ENCODE results near the gene STAG3. TPM values are rescaled to one million over a fixed set of nuclear protein-coding genes. Genes with fewer than 3 reads are reported as not detected.
A peak's percentile ranks its signal among the peaks of the same experiment; 100 is the strongest.
"Not testable (repeated sequence)": the region's sequence is repeated elsewhere in the genome, so short reads cannot be mapped to it uniquely, and the experiment has no call there.

STAG3 gene
- total and polyA plus RNA-seq, 2 donors (not counting 1 experiment from before 2014, with no cell fraction given): 24.8 to 33.4 TPM

- H4K20me1 ChIP-seq (ENCODE audit: control insufficient read depth, insufficient read depth, low read length, poor library complexity, severe bottlenecking): no peaks in the 10 kb centered on the region
- no peaks in the 10 kb centered on the region for H3K9me3 ChIP-seq (ENCODE audit: control extremely low read depth in 1 of 3, control insufficient read depth in 2 of 3, insufficient read depth in 1 of 3, low read length in 2 of 3)
- Mint-ChIP-seq H3K4me3 (peak overlapping the region; percentile 3), H3K9me3 (ENCODE audit: insufficient read depth) (no peaks in the 10 kb centered on the region), H3K4me1 (peaks cover 81% of the 10 kb centered on the region), H3K27me3 (no peaks in the 10 kb centered on the region), H3K27ac (peak overlapping the region; percentile 89)
- no peak overlapping the region for H3K9ac ChIP-seq (ENCODE audit: low read length)
- H3K79me2 ChIP-seq (ENCODE audit: control insufficient read depth, insufficient read depth, low read length): peaks cover 26% of the 10 kb centered on the region
- TF ChIP-seq EZH2 (IDR thresholded peaks at IDR 0.05; ENCODE audit: borderline replicate concordance, insufficient read depth, low read depth, low read length, poor library complexity, severe bottlenecking) (no peak), CTCF (IDR thresholded peaks at IDR 0.05) (no peak)
- ChIA-PET POLR2A (no interaction called here), CTCF (interaction anchor here (0.6 to 9.7 kb wide), 8 partner anchors 8 to 87 kb away, joined by 3 to 93 read pairs (median 6); no protein-coding TSS in a partner anchor)
- H3K36me3 ChIP-seq (replicated peaks in 1 of 2; ENCODE audit: control extremely low read depth in 1 of 2, control insufficient read depth in 1 of 2, extremely low read depth in 1 of 2, insufficient read depth in 2 of 2, low read length in 1 of 2): peaks cover 0 to 2% of the 10 kb centered on the region in 2 experiments
- no peak overlapping the region for H3K4me2 ChIP-seq (replicated peaks; ENCODE audit: low read depth, low read length, poor library complexity, severe bottlenecking)
- no peak overlapping the region for H2AFZ ChIP-seq (ENCODE audit: insufficient read depth, low read depth, low read length, poor library complexity, severe bottlenecking)
- intact Hi-C loops (cut with micrococcal nuclease): no loop called here
- WGBS (ENCODE audit: insufficient coverage): 85% methylated on average over 4 of the region's 6 CpGs
- ATAC-seq (ENCODE audit: low read depth) (no peak), DNase-seq (no peak)
- no peaks in the 10 kb centered on the region for H3K27me3 ChIP-seq (replicated peaks in 1 of 4; ENCODE audit: control extremely low read depth in 1 of 4, control insufficient read depth in 3 of 4, insufficient read depth in 4 of 4, low read length in 3 of 4)
- H3K27ac ChIP-seq (ENCODE audit: low read length in 2 of 2): peak overlapping the region; percentile 71 to 95
- H3K4me3 ChIP-seq (ENCODE audit: control extremely low read depth in 1 of 5, extremely low read depth in 1 of 5, insufficient read depth in 1 of 5, low read depth in 2 of 5, low read length in 4 of 5): no peak overlapping the region
- H3K4me1 ChIP-seq (ENCODE audit: control insufficient read depth in 2 of 2, insufficient read depth in 2 of 2, low read length in 2 of 2): peaks cover 63 to 74% of the 10 kb centered on the region in 2 donors
Observed at GRCh38 chr7:100215895-100216294, 38.2 kb downstream of the STAG3 start.

DNA sequence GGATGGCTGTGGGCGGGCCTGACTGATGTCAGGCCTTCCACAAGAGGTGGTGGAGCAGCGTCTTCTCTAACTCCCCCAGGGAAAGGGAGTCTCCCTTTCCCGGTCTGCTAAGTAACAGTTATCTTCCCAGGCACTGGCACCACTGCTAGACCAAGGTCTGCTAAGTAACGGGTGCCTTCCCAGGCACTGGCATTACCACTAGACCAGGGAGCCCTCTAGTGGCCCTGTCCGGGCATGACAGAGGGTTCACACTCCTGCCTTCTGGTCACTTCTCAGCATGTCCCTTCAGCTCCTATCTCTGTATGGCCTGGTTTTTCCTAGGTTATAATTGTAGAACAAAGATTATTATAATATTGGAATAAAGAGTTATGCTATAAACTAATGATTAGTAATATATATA lies 40.2 kb downstream of the STAG3 start:
- H3K36me3 ChIP-seq (replicated peaks in 1 of 2; ENCODE audit: control extremely low read depth in 1 of 2, control insufficient read depth in 1 of 2, extremely low read depth in 1 of 2, insufficient read depth in 2 of 2, low read length in 1 of 2): peaks cover 0 to 11% of the 10 kb centered on the region in 2 experiments

More for the DNA sequence above, 40.2 kb downstream of the STAG3 start:
- Mint-ChIP-seq H3K4me3 (peak overlapping the region; percentile 90), H3K4me1 (peaks cover 86% of the 10 kb centered on the region), H3K27ac (peak overlapping the region; percentile 98)
- POLR2A ChIA-PET: interaction anchor here (0.6 to 1.4 kb wide), 4 partner anchors 28 to 78 kb away, joined by 4 to 6 read pairs (median 4); partner anchors contain the start of gene LAMTOR4
- H3K9me3 ChIP-seq (ENCODE audit: control extremely low read depth in 1 of 3, control insufficient read depth in 2 of 3, insufficient read depth in 1 of 3, low read length in 2 of 3); H4K20me1 ChIP-seq (ENCODE audit: control insufficient read depth, insufficient read depth, low read length, poor library complexity, severe bottlenecking); H3K9ac ChIP-seq (ENCODE audit: low read length); H3K27me3 Mint-ChIP-seq; H3K4me2 ChIP-seq (replicated peaks; ENCODE audit: low read depth, low read length, poor library complexity, severe bottlenecking); H3K27me3 ChIP-seq (replicated peaks in 1 of 4; ENCODE audit: control extremely low read depth in 1 of 4, control insufficient read depth in 3 of 4, insufficient read depth in 4 of 4, low read length in 3 of 4); H3K9me3 Mint-ChIP-seq (ENCODE audit: insufficient read depth); H2AFZ ChIP-seq (ENCODE audit: insufficient read depth, low read depth, low read length, poor library complexity, severe bottlenecking): not testable (repeated sequence)
- WGBS (ENCODE audit: insufficient coverage): no CpG with 5 or more reads among the region's 5 CpGs
- peak; percentile 63 for DNase-seq
- intact Hi-C loops (cut with micrococcal nuclease): loop anchor here (1.0 kb wide), 2 partner anchors 28 to 86 kb away; no protein-coding TSS in a partner anchor
- peaks cover 40% of the 10 kb centered on the region for H3K79me2 ChIP-seq (ENCODE audit: control insufficient read depth, insufficient read depth, low read length)
- peak overlapping the region; percentile 97 to 100 for H3K27ac ChIP-seq (ENCODE audit: low read length in 2 of 2)
- peak; percentile 10 for ATAC-seq (ENCODE audit: low read depth)
- CTCF ChIA-PET: interaction anchor here (0.6 to 9.7 kb wide), 18 partner anchors 10 to 209 kb away, joined by 3 to 93 read pairs (median 4); partner anchors contain the start of genes GAL3ST4, GPC2, LAMTOR4 and STAG3
- peaks cover 63 to 78% of the 10 kb centered on the region in 2 donors for H3K4me1 ChIP-seq (ENCODE audit: control insufficient read depth in 2 of 2, insufficient read depth in 2 of 2, low read length in 2 of 2)
- H3K4me3 ChIP-seq (ENCODE audit: control extremely low read depth in 1 of 5, extremely low read depth in 1 of 5, insufficient read depth in 1 of 5, low read depth in 2 of 5, low read length in 4 of 5): peak overlapping the region in 2 of 5 experiments; percentile 17 to 29
